ENCODE data around the gene HNRNPA2B1. TPM values are rescaled to one million over a fixed set of nuclear protein-coding genes. Genes with fewer than 3 reads are reported as not detected.
A peak's percentile ranks its signal among the peaks of the same experiment; 100 is the strongest.

Gene HNRNPA2B1
- total RNA-seq, 4 donors from 2014 or later = 148 to 256 (median 203) TPM

- TF ChIP-seq CTCF (IDR thresholded peaks at IDR 0.05) (no peak), POLR2A (IDR thresholded peaks at IDR 0.05) (no peak)
- WGBS, 2 donors = 93 to 97% methylated on average over 2 of the region's 2 CpGs
These were observed 28.9 kb downstream of the HNRNPA2B1 start for GRCh38 chr7:26171601-26172000.

GRCh38 chr7:26170663-26171062 lies 29.9 kb downstream of the HNRNPA2B1 start:
- H3K27me3 ChIP-seq = no peaks in the 10 kb centered on the region
- H3K36me3 ChIP-seq = peaks cover 0 to 5% (median 0%) of the 10 kb centered on the region in 3 donors
- H3K27ac ChIP-seq = no peak overlapping the region
- peaks cover 0 to 19% (median 6%) of the 10 kb centered on the region in 3 donors for H3K4me1 ChIP-seq
- no peak overlapping the region for H3K4me3 ChIP-seq
- intact Hi-C loops (cut with DNase I) = no loop called here
- H3K9me3 ChIP-seq = no peaks in the 10 kb centered on the region
- DNase-seq = no peak
- TF ChIP-seq POLR2A (IDR thresholded peaks at IDR 0.05) = no peak
- no peak for TF ChIP-seq CTCF (IDR thresholded peaks at IDR 0.05)
- WGBS, 2 donors = 89 to 100% methylated on average over 1 of the region's 1 CpG

More at GRCh38 chr7:26171601-26172000, 28.9 kb downstream of the HNRNPA2B1 start:
- Histone ChIP-seq H3K27me3 (no peaks in the 10 kb centered on the region), H3K4me3 (no peak overlapping the region), H3K9me3 (no peaks in the 10 kb centered on the region), H3K4me1 (peaks cover 0 to 11% (median 6%) of the 10 kb centered on the region in 3 donors), H3K36me3 (peaks cover 0 to 5% (median 0%) of the 10 kb centered on the region in 3 donors), H3K27ac (no peak overlapping the region)
- DNase-seq = no peak
- intact Hi-C loops (cut with DNase I) = no loop called here

GRCh38 chr7:26169271-26169670 lies 31.3 kb downstream of the HNRNPA2B1 start:
- Histone ChIP-seq H3K27me3 (no peaks in the 10 kb centered on the region), H3K4me3 (no peak overlapping the region), H3K4me1 (peaks cover 0 to 19% (median 6%) of the 10 kb centered on the region in 3 donors), H3K36me3 (peaks cover 0 to 5% (median 0%) of the 10 kb centered on the region in 3 donors), H3K9me3 (no peaks in the 10 kb centered on the region), H3K27ac (no peak overlapping the region)
- 89 to 94% methylated on average over 2 to 3 of the region's 3 CpGs for WGBS, 2 donors
- intact Hi-C loops (cut with DNase I) = no loop called here
- TF ChIP-seq POLR2A (IDR thresholded peaks at IDR 0.05) (no peak), CTCF (IDR thresholded peaks at IDR 0.05) (no peak)
- no peak for DNase-seq

GRCh38 chr7:26168458-26169023 lies 32.0 kb downstream of the HNRNPA2B1 start:
- H3K4me3 ChIP-seq = no peak overlapping the region
- no peaks in the 10 kb centered on the region for H3K9me3 ChIP-seq
- TF ChIP-seq CTCF (IDR thresholded peaks at IDR 0.05) = no peak
- TF ChIP-seq POLR2A (IDR thresholded peaks at IDR 0.05) = no peak
- DNase-seq = no peak
- peaks cover 0 to 19% (median 6%) of the 10 kb centered on the region in 3 donors for H3K4me1 ChIP-seq
- WGBS, 2 donors = 75 to 93% methylated on average over 6 of the region's 6 CpGs
- no peaks in the 10 kb centered on the region for H3K27me3 ChIP-seq
- peaks cover 0 to 5% (median 0%) of the 10 kb centered on the region in 3 donors for H3K36me3 ChIP-seq
- no peak overlapping the region for H3K27ac ChIP-seq
- intact Hi-C loops (cut with DNase I) = no loop called here

GRCh38 chr7:26167303-26167934 lies 33.1 kb downstream of the HNRNPA2B1 start:
- WGBS, 2 donors = 62 to 69% methylated on average over 3 of the region's 3 CpGs
- peaks cover 0 to 19% (median 6%) of the 10 kb centered on the region in 3 donors for H3K4me1 ChIP-seq
- intact Hi-C loops (cut with DNase I) = no loop called here
- peak overlapping the region in 2 of 4 donors; percentile 40 to 49 for H3K27ac ChIP-seq
- no peak for DNase-seq
- no peaks in the 10 kb centered on the region for H3K9me3 ChIP-seq
- H3K36me3 ChIP-seq = peaks cover 0 to 5% (median 0%) of the 10 kb centered on the region in 3 donors
- no peak for TF ChIP-seq CTCF (IDR thresholded peaks at IDR 0.05)
- no peak for TF ChIP-seq POLR2A (IDR thresholded peaks at IDR 0.05)
- H3K4me3 ChIP-seq = no peak overlapping the region
- H3K27me3 ChIP-seq = no peaks in the 10 kb centered on the region

All from esophagus squamous epithelium (tissue), 5 donors.